Measurements from ENCODE around the gene OPCML.

DNA sequence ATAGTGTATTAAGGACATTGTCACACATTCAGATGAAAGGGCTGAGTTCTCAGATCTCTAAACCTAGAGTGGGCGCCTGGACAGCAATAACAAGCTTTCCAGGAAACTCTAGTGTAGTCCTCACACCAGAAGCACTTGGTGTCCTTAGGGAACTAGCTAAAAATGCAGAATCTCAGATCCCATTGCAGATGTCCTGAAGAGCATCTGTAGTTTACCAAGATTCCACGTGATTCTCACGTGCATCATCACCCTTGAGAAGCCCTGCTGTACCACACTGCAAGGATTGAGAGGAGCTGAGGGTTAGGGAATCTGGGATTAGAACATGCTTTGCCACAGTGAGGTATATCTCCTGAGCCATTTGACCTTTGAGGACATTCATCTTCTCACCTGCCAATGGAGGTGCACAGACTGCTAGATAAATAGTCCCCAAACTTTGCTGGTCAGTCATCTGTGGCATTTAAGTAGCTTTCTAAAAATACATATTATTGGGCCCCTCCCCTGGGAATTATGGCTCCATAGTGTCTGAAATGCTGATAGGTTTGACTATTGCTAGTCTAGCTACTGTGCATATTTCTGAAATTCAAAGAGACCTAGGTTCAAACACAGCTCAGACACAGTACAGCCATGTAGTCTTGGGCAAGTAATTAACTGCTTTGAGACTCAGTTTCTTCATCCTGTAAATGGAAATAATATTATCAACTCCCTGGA is 1068.9 kb downstream of the OPCML start:
- TF ChIP-seq, protein P1, sequence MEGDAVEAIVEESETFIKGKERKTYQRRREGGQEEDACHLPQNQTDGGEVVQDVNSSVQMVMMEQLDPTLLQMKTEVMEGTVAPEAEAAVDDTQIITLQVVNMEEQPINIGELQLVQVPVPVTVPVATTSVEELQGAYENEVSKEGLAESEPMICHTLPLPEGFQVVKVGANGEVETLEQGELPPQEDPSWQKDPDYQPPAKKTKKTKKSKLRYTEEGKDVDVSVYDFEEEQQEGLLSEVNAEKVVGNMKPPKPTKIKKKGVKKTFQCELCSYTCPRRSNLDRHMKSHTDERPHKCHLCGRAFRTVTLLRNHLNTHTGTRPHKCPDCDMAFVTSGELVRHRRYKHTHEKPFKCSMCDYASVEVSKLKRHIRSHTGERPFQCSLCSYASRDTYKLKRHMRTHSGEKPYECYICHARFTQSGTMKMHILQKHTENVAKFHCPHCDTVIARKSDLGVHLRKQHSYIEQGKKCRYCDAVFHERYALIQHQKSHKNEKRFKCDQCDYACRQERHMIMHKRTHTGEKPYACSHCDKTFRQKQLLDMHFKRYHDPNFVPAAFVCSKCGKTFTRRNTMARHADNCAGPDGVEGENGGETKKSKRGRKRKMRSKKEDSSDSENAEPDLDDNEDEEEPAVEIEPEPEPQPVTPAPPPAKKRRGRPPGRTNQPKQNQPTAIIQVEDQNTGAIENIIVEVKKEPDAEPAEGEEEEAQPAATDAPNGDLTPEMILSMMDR (IDR thresholded peaks at IDR 0.05): no peak
- TF ChIP-seq EZH2 (IDR thresholded peaks at IDR 0.05; ENCODE audit: borderline replicate concordance, insufficient read depth, low read depth, low read length, poor library complexity, severe bottlenecking): no peak
